DND-41 (cell line): ENCODE results near the gene TCP1.
"Not testable (repeated sequence)": the region's sequence is repeated elsewhere in the genome, so short reads cannot be mapped to it uniquely, and the experiment has no call there.

Experiments used
- ATAC-seq: fragments of 200-7000 bp; cut with Tn5 transposase; 3 replicates; pipeline ENCODE4 v1.9.1; 2021; ENCODE audit warnings: low read depth; ENCODE audit not compliant: insufficient read depth
- DNase-seq: peaks from one replicate; pipeline ENCODE4 v3.0.0-alpha.2; 2020
- H2AFZ ChIP-seq: 2 replicates; pipeline ENCODE4 v1.6.0; 2012; ENCODE audit warnings: low read depth, low read length
- H3K27ac ChIP-seq: 2 replicates; pipeline ENCODE4 v1.5.1; 2012; ENCODE audit warnings: low read length, inconsistent platforms
- H3K27me3 ChIP-seq: fragments of 200-600 bp; sonication (generic); 2 replicates; pipeline ENCODE4 v1.6.0; 2012; ENCODE audit warnings: low read length, mild to moderate bottlenecking, inconsistent platforms; ENCODE audit not compliant: insufficient read depth, poor library complexity
- H3K36me3 ChIP-seq: 2 replicates; pipeline ENCODE4 v1.5.1; 2012; ENCODE audit warnings: low read length, inconsistent platforms; ENCODE audit not compliant: insufficient read depth
- H3K4me1 ChIP-seq: 2 replicates; pipeline ENCODE4 v1.5.1; 2012; ENCODE audit warnings: mild to moderate bottlenecking, low read length; ENCODE audit not compliant: insufficient read depth
- H3K4me2 ChIP-seq: 2 replicates; pipeline ENCODE4 v1.6.0; 2012; ENCODE audit warnings: mild to moderate bottlenecking, moderate library complexity, low read length, inconsistent platforms; ENCODE audit not compliant: insufficient read depth
- H3K4me3 ChIP-seq, 2 experiments: fragments of 200-600 bp in 1 of 2; shearing (Covaris generic) in 1 of 2; 2 replicates each; pipeline ENCODE4 v1.5.1; 2012 to 2016; ENCODE audit warnings: inconsistent platforms in 2 of 2, low read length in 2 of 2, mild to moderate bottlenecking in 2 of 2, low read depth in 1 of 2, moderate library complexity in 1 of 2
- H3K79me2 ChIP-seq: 2 replicates; pipeline ENCODE4 v1.6.0; 2012; ENCODE audit warnings: low read length, inconsistent platforms; ENCODE audit not compliant: insufficient read depth
- H3K9ac ChIP-seq: 2 replicates; pipeline ENCODE4 v1.6.0; 2012; ENCODE audit warnings: low read depth, mild to moderate bottlenecking, inconsistent platforms, low read length, moderate library complexity
- H3K9me3 ChIP-seq: 2 replicates; pipeline ENCODE4 v1.5.1; 2012; ENCODE audit warnings: low read length, moderate library complexity, mild to moderate bottlenecking, inconsistent platforms; ENCODE audit not compliant: insufficient read depth, severe bottlenecking
- H4K20me1 ChIP-seq: 2 replicates; pipeline ENCODE4 v1.6.0; 2012; ENCODE audit warnings: low read length; ENCODE audit not compliant: insufficient read depth
- EZH2 ChIP-seq: IDR thresholded peaks from 3 replicates; pipeline ENCODE4 v1.6.1; 2012; ENCODE audit warnings: borderline replicate concordance, low read depth, mild to moderate bottlenecking, moderate library complexity, low read length, inconsistent platforms; ENCODE audit not compliant: severe bottlenecking
- TF ChIP-seq, protein P1 (sequence below): IDR thresholded peaks from 2 replicates; pipeline ENCODE4 v1.5.1; 2012; ENCODE audit warnings: borderline replicate concordance, low read length, moderate library complexity, mild to moderate bottlenecking; ENCODE audit not compliant: poor library complexity, severe bottlenecking; ENCODE audit errors: extremely low read depth

The TCP1 gene

DNA sequence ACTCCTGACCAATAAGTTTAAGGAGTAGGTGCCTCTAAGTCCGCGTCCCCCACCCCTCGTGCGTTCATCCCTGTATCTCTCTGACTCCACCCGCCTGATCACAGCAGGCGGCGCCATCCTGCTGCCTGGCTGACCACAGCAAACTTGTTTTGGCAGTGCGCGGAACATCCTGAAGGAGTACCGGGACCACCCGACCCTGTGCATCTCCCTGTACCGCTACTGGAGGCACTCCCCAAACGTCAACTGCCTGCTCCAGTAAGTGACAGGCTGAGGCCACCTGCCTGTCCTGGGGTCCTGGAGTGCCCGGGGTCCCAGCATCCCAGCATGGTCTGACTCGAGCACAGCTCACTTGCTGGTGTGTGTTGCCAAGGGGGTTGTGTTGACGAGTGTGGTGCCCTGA lies 29.7 kb upstream of the TCP1 start:
- Histone ChIP-seq H3K36me3 (no peaks in the 10 kb centered on the region), H3K4me3 (peak overlapping the region in 1 of 2 experiments; percentile 55; a peak in 2 of 4 replicates), H3K27me3 (no peaks in the 10 kb centered on the region)

DNA sequence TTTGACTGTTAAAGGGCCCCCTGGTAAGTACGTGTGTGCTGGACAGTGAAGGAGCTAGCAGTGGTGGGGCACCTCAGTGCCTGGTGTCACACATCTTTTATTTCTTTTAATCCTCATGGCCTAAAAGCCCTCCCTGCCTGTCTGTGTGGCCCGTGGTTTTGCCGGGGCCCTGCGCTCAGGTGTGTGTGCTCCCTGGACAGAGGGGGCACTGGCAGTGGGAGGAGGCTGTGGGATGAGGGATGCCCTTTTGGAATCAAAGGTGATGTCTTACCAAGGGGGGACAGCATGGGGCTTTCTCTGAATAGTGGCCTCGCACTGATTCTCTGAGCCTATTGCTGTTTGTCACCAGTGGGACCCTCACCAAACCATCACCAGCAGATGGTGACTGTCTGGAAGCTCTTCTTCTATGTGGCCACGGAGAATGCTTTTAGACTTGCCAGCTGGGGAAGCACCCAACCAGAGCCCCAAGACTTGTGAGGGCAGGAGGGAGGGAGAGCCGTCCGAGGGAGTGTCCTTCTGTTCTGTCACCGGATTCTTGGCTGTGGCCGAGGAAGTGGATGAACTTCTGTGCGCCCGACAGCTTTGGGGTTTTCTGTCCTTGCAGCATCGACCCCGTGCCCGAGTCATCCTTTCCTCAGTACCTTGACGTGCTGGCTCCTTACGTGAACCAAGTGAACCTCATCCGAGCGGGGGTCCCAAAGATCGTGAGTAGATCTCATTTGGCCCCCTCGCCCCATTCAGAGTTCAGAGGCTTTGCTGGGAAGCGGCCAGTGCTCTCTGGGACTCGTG lies 28.7 kb upstream of the TCP1 start:
- H4K20me1 ChIP-seq, result no peaks in the 10 kb centered on the region
- no peak overlapping the region for H2AFZ ChIP-seq
- H3K27ac ChIP-seq, result peak overlapping the region; percentile 90; the same call in 1 of the 2 replicates
- no peaks in the 10 kb centered on the region for H3K9me3 ChIP-seq
- H3K4me1 ChIP-seq, result peaks cover 36% of the 10 kb centered on the region
- H3K4me2 ChIP-seq, result no peak overlapping the region
- no peaks in the 10 kb centered on the region for H3K36me3 ChIP-seq
- no peak for TF ChIP-seq EZH2
- TF ChIP-seq, protein P1, sequence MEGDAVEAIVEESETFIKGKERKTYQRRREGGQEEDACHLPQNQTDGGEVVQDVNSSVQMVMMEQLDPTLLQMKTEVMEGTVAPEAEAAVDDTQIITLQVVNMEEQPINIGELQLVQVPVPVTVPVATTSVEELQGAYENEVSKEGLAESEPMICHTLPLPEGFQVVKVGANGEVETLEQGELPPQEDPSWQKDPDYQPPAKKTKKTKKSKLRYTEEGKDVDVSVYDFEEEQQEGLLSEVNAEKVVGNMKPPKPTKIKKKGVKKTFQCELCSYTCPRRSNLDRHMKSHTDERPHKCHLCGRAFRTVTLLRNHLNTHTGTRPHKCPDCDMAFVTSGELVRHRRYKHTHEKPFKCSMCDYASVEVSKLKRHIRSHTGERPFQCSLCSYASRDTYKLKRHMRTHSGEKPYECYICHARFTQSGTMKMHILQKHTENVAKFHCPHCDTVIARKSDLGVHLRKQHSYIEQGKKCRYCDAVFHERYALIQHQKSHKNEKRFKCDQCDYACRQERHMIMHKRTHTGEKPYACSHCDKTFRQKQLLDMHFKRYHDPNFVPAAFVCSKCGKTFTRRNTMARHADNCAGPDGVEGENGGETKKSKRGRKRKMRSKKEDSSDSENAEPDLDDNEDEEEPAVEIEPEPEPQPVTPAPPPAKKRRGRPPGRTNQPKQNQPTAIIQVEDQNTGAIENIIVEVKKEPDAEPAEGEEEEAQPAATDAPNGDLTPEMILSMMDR, result no peak
- ATAC-seq (no peak), DNase-seq (no peak)
- H3K27me3 ChIP-seq, result no peaks in the 10 kb centered on the region
- H3K4me3 ChIP-seq, result no peak overlapping the region
- H3K9ac ChIP-seq, result no peak overlapping the region
- no peaks in the 10 kb centered on the region for H3K79me2 ChIP-seq

More for the DNA sequence above, 29.7 kb upstream of the TCP1 start:
- Histone ChIP-seq H3K9me3 (no peaks in the 10 kb centered on the region), H3K27ac (peak overlapping the region; percentile 90), H2AFZ (peak overlapping the region; percentile 75; the same call in 1 of the 2 replicates), H3K4me2 (peak overlapping the region; percentile 78), H3K4me1 (peaks cover 36% of the 10 kb centered on the region), H3K79me2 (no peaks in the 10 kb centered on the region), H3K9ac (peak overlapping the region; percentile 61), H4K20me1 (no peaks in the 10 kb centered on the region)
- ATAC-seq, result no peak
- TF ChIP-seq, protein P1, result no peak
- DNase-seq, result no peak

DNA sequence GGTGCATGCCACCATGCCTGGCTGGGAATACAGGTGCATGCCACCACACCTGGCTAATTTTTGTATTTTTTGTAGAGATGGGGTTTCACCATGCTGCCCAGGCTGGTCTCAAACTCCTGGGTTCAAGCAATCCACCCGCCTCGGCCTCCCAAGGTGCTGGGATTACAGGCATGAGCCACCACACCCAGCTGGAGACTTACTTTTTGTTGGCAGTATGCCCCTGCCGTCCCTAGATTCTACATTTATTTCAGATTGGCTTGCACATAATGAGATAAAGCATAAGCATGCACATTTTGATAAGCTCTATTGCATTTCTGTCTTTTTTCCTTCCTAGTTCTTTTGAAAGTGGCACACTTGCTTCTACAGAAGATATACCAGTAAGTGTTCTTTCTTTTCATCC lies 27.4 kb upstream of the TCP1 start:
- ATAC-seq, H3K36me3 ChIP-seq, H3K9me3 ChIP-seq, H4K20me1 ChIP-seq, H3K79me2 ChIP-seq, H2AFZ ChIP-seq, H3K9ac ChIP-seq, DNase-seq, H3K4me3 ChIP-seq, H3K27ac ChIP-seq, H3K4me2 ChIP-seq, H3K27me3 ChIP-seq: not testable (repeated sequence)
- H3K4me1 ChIP-seq, result peaks cover 36% of the 10 kb centered on the region

DNA sequence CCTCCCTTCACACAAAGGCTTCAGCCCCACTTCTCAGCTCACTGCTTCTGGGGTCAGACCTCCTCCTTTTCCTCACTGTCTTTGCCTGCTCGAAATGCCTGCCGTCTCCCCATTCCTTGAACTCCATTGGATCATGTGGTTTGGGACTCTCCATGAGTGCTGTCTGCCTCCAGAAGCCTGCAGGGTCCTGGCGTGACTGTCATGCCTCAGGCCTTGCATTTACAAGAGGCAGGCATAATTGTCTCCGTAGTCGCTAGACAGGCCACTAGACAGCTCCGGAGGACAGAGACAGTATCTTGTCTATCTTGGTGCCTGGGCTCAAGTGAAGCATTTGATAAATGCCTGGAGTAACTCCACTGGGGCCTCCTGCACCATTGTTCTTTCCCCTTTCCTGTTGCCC lies 26.0 kb upstream of the TCP1 start:
- H3K27me3 ChIP-seq, result no peaks in the 10 kb centered on the region
- H3K9ac ChIP-seq, result no peak overlapping the region
- H3K36me3 ChIP-seq, result no peaks in the 10 kb centered on the region
- H3K27ac ChIP-seq, result no peak overlapping the region
- no peak for TF ChIP-seq EZH2
- TF ChIP-seq, protein P1, result no peak
- no peaks in the 10 kb centered on the region for H3K9me3 ChIP-seq
- ATAC-seq (no peak), DNase-seq (no peak)
- H3K4me3 ChIP-seq, result no peak overlapping the region
- no peaks in the 10 kb centered on the region for H3K79me2 ChIP-seq
- H2AFZ ChIP-seq, result no peak overlapping the region
- H3K4me1 ChIP-seq, result peaks cover 23% of the 10 kb centered on the region
- no peak overlapping the region for H3K4me2 ChIP-seq
- no peaks in the 10 kb centered on the region for H4K20me1 ChIP-seq
